HG03103 (cell line): ENCODE measurements around the gene TESK2.

Experiments used
- ATAC-seq: cut with Tn5 transposase; IDR thresholded peaks from one replicate; pipeline ENCODE4 v1.9.1; 2021; ENCODE audit warnings: low read depth; ENCODE audit not compliant: unreplicated experiment

Gene TESK2

GRCh38 chr1:45429561-45430159, 61.3 kb downstream of the TESK2 start:
- ATAC-seq, result no peak

- no peak for ATAC-seq
These were observed 66.9 kb downstream of the TESK2 start for GRCh38 chr1:45423906-45424678.

GRCh38 chr1:45421935-45422334, 69.0 kb downstream of the TESK2 start:
- no peak for ATAC-seq

- no peak for ATAC-seq
These were observed 76.2 kb downstream of the TESK2 start for GRCh38 chr1:45414746-45415145.

- ATAC-seq, result no peak
These were observed 78.1 kb downstream of the TESK2 start for GRCh38 chr1:45412899-45413298.

GRCh38 chr1:45411510-45411899, 79.5 kb downstream of the TESK2 start:
- ATAC-seq, result no peak

GRCh38 chr1:45410850-45411509, 80.0 kb downstream of the TESK2 start:
- no peak for ATAC-seq

GRCh38 chr1:45409276-45409675, 81.7 kb downstream of the TESK2 start:
- no peak for ATAC-seq

- no peak for ATAC-seq
These were observed 83.2 kb downstream of the TESK2 start for GRCh38 chr1:45407629-45408287.

GRCh38 chr1:45405636-45406035, 85.3 kb downstream of the TESK2 start:
- no peak for ATAC-seq

GRCh38 chr1:45403718-45404117, 87.2 kb downstream of the TESK2 start:
- no peak for ATAC-seq

GRCh38 chr1:45403298-45403697, 87.7 kb downstream of the TESK2 start:
- ATAC-seq, result no peak

GRCh38 chr1:45401524-45401923, 89.4 kb downstream of the TESK2 start:
- no peak for ATAC-seq

GRCh38 chr1:45400049-45400448, 90.9 kb downstream of the TESK2 start:
- no peak for ATAC-seq

- no peak for ATAC-seq
These were observed 93.7 kb downstream of the TESK2 start for GRCh38 chr1:45397285-45397684.

- ATAC-seq, result no peak
These were observed 95.4 kb downstream of the TESK2 start for GRCh38 chr1:45395582-45395981.

GRCh38 chr1:45395051-45395450, 95.9 kb downstream of the TESK2 start:
- ATAC-seq, result no peak

- ATAC-seq, result no peak
These were observed 96.6 kb downstream of the TESK2 start for GRCh38 chr1:45394342-45394741.

GRCh38 chr1:45393718-45394302, 97.2 kb downstream of the TESK2 start:
- ATAC-seq, result no peak

GRCh38 chr1:45386219-45386618, 104.7 kb downstream of the TESK2 start:
- ATAC-seq, result no peak

- ATAC-seq, result no peak
These were observed 105.7 kb downstream of the TESK2 start for GRCh38 chr1:45385302-45385701.
